ENCODE data around the gene HDAC10. TPM values are rescaled to one million over a fixed set of nuclear protein-coding genes. Genes with fewer than 3 reads are reported as not detected.

HDAC10 gene
- total RNA-seq, 120 experiments from 2014 or later, result 20.2 to 75.9 (median 39.0) TPM

Other genes starting within 250 kb of the HDAC10 start
- 1 to 10 TPM in 4 of 120 experiments, under 1 TPM in 52, not detected in 64; 0.11 to 1.7 (median 0.30) TPM for gene IL17REL, start 238.5 kb downstream of the HDAC10 start, total RNA-seq
- under 1 TPM in 1 of 120 experiments, not detected in 119; 0.21 TPM for gene TTLL8, start 193.0 kb downstream of the HDAC10 start, total RNA-seq
- gene MLC1, start 165.8 kb downstream of the HDAC10 start, total RNA-seq, result 100 to 1,000 TPM in 92 of 120 experiments, 10 to 100 TPM in 28; 59.3 to 331 (median 119) TPM
- 1 to 10 TPM; 1.1 to 9.0 (median 3.6) TPM for gene MOV10L1, start 161.3 kb downstream of the HDAC10 start, total RNA-seq
- gene PANX2, start 80.5 kb downstream of the HDAC10 start, total RNA-seq, result 10 to 100 TPM; 14.2 to 93.7 (median 47.5) TPM
- 10 to 100 TPM in 119 of 120 experiments, 1 to 10 TPM in 1; 8.2 to 34.3 (median 18.0) TPM for gene TRABD, start 65.4 kb downstream of the HDAC10 start, total RNA-seq
- 10 to 100 TPM; 21.8 to 41.6 (median 30.1) TPM for gene SELENOO, start 50.3 kb downstream of the HDAC10 start, total RNA-seq
- 10 to 100 TPM; 40.5 to 94.4 (median 60.7) TPM for gene TUBGCP6, start 6.2 kb downstream of the HDAC10 start, total RNA-seq
- 10 to 100 TPM; 21.8 to 70.3 (median 34.7) TPM for gene MAPK12, start 10.4 kb upstream of the HDAC10 start, total RNA-seq
- 10 to 100 TPM; 25.8 to 78.7 (median 55.8) TPM for gene MAPK11, start 19.1 kb upstream of the HDAC10 start, total RNA-seq
- gene PLXNB2, start 56.4 kb upstream of the HDAC10 start, total RNA-seq, result 100 to 1,000 TPM in 7 of 120 experiments, 10 to 100 TPM in 113; 45.2 to 131 (median 74.5) TPM
- 10 to 100 TPM; 12.7 to 56.5 (median 38.0) TPM for gene DENND6B, start 75.7 kb upstream of the HDAC10 start, total RNA-seq
- 100 to 1,000 TPM in 10 of 120 experiments, 10 to 100 TPM in 110; 66.5 to 112 (median 82.2) TPM for gene PPP6R2, start 92.1 kb upstream of the HDAC10 start, total RNA-seq
- gene SBF1, start 223.8 kb upstream of the HDAC10 start, total RNA-seq, result 100 to 1,000 TPM; 163 to 302 (median 210) TPM
- gene ADM2, start 230.3 kb upstream of the HDAC10 start, total RNA-seq, result 1 to 10 TPM in 1 of 120 experiments, under 1 TPM in 16, not detected in 103; 0.11 to 1.2 (median 0.16) TPM
- under 1 TPM in 1 of 120 experiments, not detected in 119; 0.46 TPM for gene MIOX, start 235.6 kb upstream of the HDAC10 start, total RNA-seq

All from dorsolateral prefrontal cortex (tissue), 118 donors.